ENCODE data around the gene USP6.
"Not testable (repeated sequence)": the region's sequence is repeated elsewhere in the genome, so short reads cannot be mapped to it uniquely, and the experiment has no call there.

DNA sequence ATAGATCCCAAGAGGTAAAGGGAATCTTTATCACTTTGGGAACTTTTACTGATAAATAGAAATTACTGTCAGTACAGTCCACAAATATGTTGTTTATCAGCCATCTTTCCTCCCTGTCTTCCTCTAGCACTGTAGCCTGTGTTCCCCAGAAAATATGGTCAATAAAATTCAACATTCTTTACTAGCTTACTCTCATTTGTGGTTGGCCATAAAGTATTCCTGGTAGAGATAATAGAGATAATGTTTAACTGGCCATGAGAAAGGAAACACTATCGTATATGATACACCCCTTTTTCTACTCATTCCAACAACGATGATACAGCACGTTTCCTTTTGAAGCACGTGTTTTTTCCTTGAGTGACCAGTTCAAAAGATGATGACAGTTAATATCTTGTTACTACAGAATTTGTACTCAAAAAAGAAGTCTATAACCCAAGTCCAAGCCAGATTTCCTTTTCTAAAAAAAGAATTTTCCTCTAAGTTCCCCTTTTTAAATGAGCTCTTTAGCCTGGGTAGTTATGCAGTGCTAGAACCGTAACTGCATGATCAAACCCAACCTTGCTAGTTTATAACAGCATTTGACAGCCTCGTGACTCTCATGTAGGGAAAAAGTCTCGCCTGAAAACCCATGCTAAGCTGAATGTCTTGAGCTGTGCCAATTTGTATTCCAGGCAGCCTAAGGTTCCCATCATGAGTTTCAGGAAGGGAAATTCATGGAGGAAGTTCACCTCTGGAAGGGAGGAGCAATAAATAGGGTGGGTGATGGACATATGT, 50.1 kb downstream of the USP6 start:
- TF ChIP-seq POLR2A, POLR2AphosphoS5, EP300 (IDR thresholded peaks at IDR 0.05): not testable (repeated sequence)
- TF ChIP-seq, protein P1, sequence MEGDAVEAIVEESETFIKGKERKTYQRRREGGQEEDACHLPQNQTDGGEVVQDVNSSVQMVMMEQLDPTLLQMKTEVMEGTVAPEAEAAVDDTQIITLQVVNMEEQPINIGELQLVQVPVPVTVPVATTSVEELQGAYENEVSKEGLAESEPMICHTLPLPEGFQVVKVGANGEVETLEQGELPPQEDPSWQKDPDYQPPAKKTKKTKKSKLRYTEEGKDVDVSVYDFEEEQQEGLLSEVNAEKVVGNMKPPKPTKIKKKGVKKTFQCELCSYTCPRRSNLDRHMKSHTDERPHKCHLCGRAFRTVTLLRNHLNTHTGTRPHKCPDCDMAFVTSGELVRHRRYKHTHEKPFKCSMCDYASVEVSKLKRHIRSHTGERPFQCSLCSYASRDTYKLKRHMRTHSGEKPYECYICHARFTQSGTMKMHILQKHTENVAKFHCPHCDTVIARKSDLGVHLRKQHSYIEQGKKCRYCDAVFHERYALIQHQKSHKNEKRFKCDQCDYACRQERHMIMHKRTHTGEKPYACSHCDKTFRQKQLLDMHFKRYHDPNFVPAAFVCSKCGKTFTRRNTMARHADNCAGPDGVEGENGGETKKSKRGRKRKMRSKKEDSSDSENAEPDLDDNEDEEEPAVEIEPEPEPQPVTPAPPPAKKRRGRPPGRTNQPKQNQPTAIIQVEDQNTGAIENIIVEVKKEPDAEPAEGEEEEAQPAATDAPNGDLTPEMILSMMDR (IDR thresholded peaks at IDR 0.05): not testable (repeated sequence)

All from upper lobe of left lung (tissue), 4 donors.